ENCODE data around the gene IGF1R. TPM values are rescaled to one million over a fixed set of nuclear protein-coding genes. Genes with fewer than 3 reads are reported as not detected.

IGF1R gene
- total and polyA plus RNA-seq, 2 of the 8 experiments (the other 6 are each of a cell fraction or from before 2014, with no cell fraction given), result 32.9 to 109 TPM

GRCh38 chr15:98926236-98926635, 277.9 kb downstream of the IGF1R start:
- Histone ChIP-seq H2BK20ac (ENCODE audit: low read length) (no peak overlapping the region), H3K4me2 (ENCODE audit: insufficient read depth in 1 of 2, low read depth in 2 of 2, low read length in 2 of 2) (no peak overlapping the region), H2BK12ac (ENCODE audit: low read depth, low read length) (no peak overlapping the region), H4K8ac (ENCODE audit: extremely low read depth, insufficient read depth, low read length) (no peak overlapping the region), H4K91ac (replicated peaks; ENCODE audit: insufficient read length, low read length) (no peak overlapping the region), H3K4me3 (ENCODE audit: extremely low read depth in 1 of 4, insufficient read depth in 2 of 4, low read depth in 3 of 4, low read length in 4 of 4) (no peak overlapping the region), H3K56ac (replicated peaks; ENCODE audit: insufficient read length, low read depth, low read length) (no peak overlapping the region), H3K14ac (ENCODE audit: insufficient read length) (no peak overlapping the region), H4K5ac (ENCODE audit: insufficient read length, low read depth, low read length) (no peak overlapping the region), H3K79me2 (ENCODE audit: control insufficient read depth in 1 of 2, insufficient read depth in 2 of 2, low read length in 2 of 2) (no peaks in the 10 kb centered on the region), H3K79me1 (ENCODE audit: low read depth, low read length) (no peaks in the 10 kb centered on the region; the same call in 1 of the 2 replicates), H2AK5ac (ENCODE audit: low read depth, low read length) (no peak overlapping the region), H2BK5ac (ENCODE audit: low read depth, low read length) (no peak overlapping the region), H2BK15ac (ENCODE audit: low read length) (no peak overlapping the region), H3K4ac (replicated peaks; ENCODE audit: insufficient read length, low read depth, low read length) (no peak overlapping the region), H4K20me1 (replicated peaks in 1 of 2; ENCODE audit: control insufficient read depth in 1 of 2, insufficient read depth in 2 of 2, low read length in 2 of 2) (peaks cover 0 to 3% of the 10 kb centered on the region in 2 experiments), H3K4me1 (replicated peaks in 1 of 4; ENCODE audit: control insufficient read depth in 3 of 4, insufficient read depth in 4 of 4, low read length in 3 of 4) (no peaks in the 10 kb centered on the region), H3K36me3 (ENCODE audit: control insufficient read depth in 2 of 4, insufficient read depth in 4 of 4, low read length in 3 of 4) (peaks cover 24 to 60% (median 43%) of the 10 kb centered on the region in 4 experiments), H3K9ac (replicated peaks in 1 of 4; ENCODE audit: extremely low read depth in 1 of 4, low read depth in 3 of 4, low read length in 3 of 4) (no peak overlapping the region), H2AFZ (ENCODE audit: low read length) (no peak overlapping the region), H2BK120ac (replicated peaks; ENCODE audit: low read depth, low read length) (no peak overlapping the region), H3K27me3 (replicated peaks in 1 of 4; ENCODE audit: control insufficient read depth in 3 of 4, extremely low read depth in 1 of 4, insufficient read depth in 3 of 4, low read length in 3 of 4) (no peaks in the 10 kb centered on the region), H3K23ac (ENCODE audit: insufficient read length) (no peak overlapping the region), H3K9me3 (ENCODE audit: insufficient read depth in 2 of 2, low read depth in 1 of 2, low read length in 1 of 2) (no peaks in the 10 kb centered on the region), H3K23me2 (ENCODE audit: low read depth, low read length) (no peaks in the 10 kb centered on the region), H3K18ac (ENCODE audit: extremely low read depth, low read length) (no peak overlapping the region), H3K27ac (ENCODE audit: low read depth, low read length) (no peak overlapping the region)
- FAIRE-seq (no peak), DNase-seq (ENCODE audit: low read depth in 1 of 2, low spot score in 2 of 2) (no peak)
- POLR2A ChIA-PET (ENCODE audit: partially characterized antibody), result no interaction called here
- CTCF ChIA-PET (ENCODE audit: partially characterized antibody), result interaction anchor here (0.7 to 1.2 kb wide), 4 partner anchors 11 to 1965 kb away, joined by 3 to 4 read pairs (median 3); no protein-coding TSS in a partner anchor
- TF ChIP-seq ATF2 (IDR thresholded peaks at IDR 0.05; ENCODE audit: low read length), result no peak
- 94% methylated on average over 1 of the region's 1 CpG; no CpG with 5 or more reads in 1 of the 2 experiments for WGBS, 2 experiments (ENCODE audit: extremely low coverage in 1 of 2, insufficient coverage in 1 of 2, insufficient read length in 1 of 2, insufficient replicate concordance in 2 of 2, low coverage in 1 of 2, low lambda C conversion rate in 2 of 2, missing lambda C conversion rate in 1 of 2)
